WTC11 (cell line): ENCODE data around the gene MACROH2A2. TPM values are rescaled to one million over a fixed set of nuclear protein-coding genes. Genes with fewer than 3 reads are reported as not detected.

ENCODE experiments used
- ATF1 ChIP-seq: sonication (generic); formaldehyde crosslinking; IDR thresholded peaks from 2 replicates; pipeline ENCODE4 v1.8.1; 2023; ENCODE audit warnings: mild to moderate bottlenecking, moderate library complexity, missing genetic modification reagents
- CBFB ChIP-seq: sonication (generic); formaldehyde crosslinking; IDR thresholded peaks from 2 replicates; pipeline ENCODE4 v1.8.1; 2022; ENCODE audit warnings: mild to moderate bottlenecking, low read depth, missing genetic modification reagents
- FOXP1 ChIP-seq: sonication (generic); formaldehyde crosslinking; IDR thresholded peaks from 2 replicates; pipeline ENCODE4 v1.8.0; 2022; ENCODE audit warnings: missing genetic modification reagents, mild to moderate bottlenecking, moderate library complexity, borderline replicate concordance
- GRHL2 ChIP-seq: fragments of 250-450 bp; sonication (Bioruptor Pico); IDR thresholded peaks from 2 replicates; pipeline ENCODE4 v1.8.0; 2022; ENCODE audit warnings: mild to moderate bottlenecking, moderate library complexity; ENCODE audit not compliant: insufficient replicate concordance, severe bottlenecking
- KAT7 ChIP-seq: sonication (generic); formaldehyde crosslinking; IDR thresholded peaks from 2 replicates; pipeline ENCODE4 v1.8.1; 2023; ENCODE audit warnings: missing genetic modification reagents, mild to moderate bottlenecking, borderline replicate concordance
- NFATC4 ChIP-seq: fragments of 250-450 bp; sonication (Bioruptor Pico); IDR thresholded peaks from 2 replicates; pipeline ENCODE4 v1.9.0; 2021; ENCODE audit warnings: mild to moderate bottlenecking
- NFE2L1 ChIP-seq: sonication (generic); formaldehyde crosslinking; IDR thresholded peaks from 2 replicates; pipeline ENCODE4 v1.8.1; 2023; ENCODE audit warnings: missing genetic modification reagents
- NFYB ChIP-seq: sonication (generic); formaldehyde crosslinking; conservative IDR thresholded peaks from 2 replicates; pipeline ENCODE4 v1.8.0; 2022; ENCODE audit warnings: low read depth, missing genetic modification reagents
- NR1H2 ChIP-seq: sonication (generic); formaldehyde crosslinking; IDR thresholded peaks from 2 replicates; pipeline ENCODE4 v1.9.0; 2021; ENCODE audit warnings: mild to moderate bottlenecking, moderate library complexity, missing genetic modification reagents
- RELA ChIP-seq: sonication (generic); formaldehyde crosslinking; IDR thresholded peaks from 2 replicates; pipeline ENCODE4 v1.8.1; 2022; ENCODE audit warnings: missing genetic modification reagents, mild to moderate bottlenecking, borderline replicate concordance
- TEAD4 ChIP-seq: sonication (generic); formaldehyde crosslinking; IDR thresholded peaks from 2 replicates; pipeline ENCODE4 v1.8.0; 2022; ENCODE audit warnings: mild to moderate bottlenecking, missing genetic modification reagents
- ZBTB21 ChIP-seq: sonication (generic); formaldehyde crosslinking; IDR thresholded peaks from 2 replicates; pipeline ENCODE4 v1.8.1; 2023; ENCODE audit warnings: mild to moderate bottlenecking, missing genetic modification reagents, borderline replicate concordance
- ZNF219 ChIP-seq: sonication (generic); formaldehyde crosslinking; IDR thresholded peaks from 2 replicates; pipeline ENCODE4 v1.8.0; 2023; ENCODE audit warnings: missing genetic modification reagents, mild to moderate bottlenecking, borderline replicate concordance
- ZNF263 ChIP-seq: sonication (generic); formaldehyde crosslinking; IDR thresholded peaks from 2 replicates; pipeline ENCODE4 v1.8.1; 2022; ENCODE audit warnings: low read depth, mild to moderate bottlenecking, moderate library complexity, missing genetic modification reagents
- ZNF671 ChIP-seq: fragments of 250-450 bp; sonication (Bioruptor Pico); IDR thresholded peaks from 2 replicates; pipeline ENCODE4 v1.8.0; 2021; ENCODE audit warnings: mild to moderate bottlenecking
- total RNA-seq: library from RNA; stranded (reverse); gene quantifications from 3 replicates; pipeline ENCODE4 v1.2.3, GENCODE V29; 2021
- TF ChIP-seq, protein P1 (sequence below): fragments of 250-450 bp; sonication (Bioruptor Pico); IDR thresholded peaks from 2 replicates; pipeline ENCODE4 v1.9.0; 2021; ENCODE audit warnings: mild to moderate bottlenecking
- TF ChIP-seq, protein P2 (sequence below): fragments of 250-450 bp; sonication (Bioruptor Pico); IDR thresholded peaks from 2 replicates; pipeline ENCODE4 v1.9.0; 2021; ENCODE audit warnings: mild to moderate bottlenecking
- TF ChIP-seq, protein P3 (sequence below): sonication (generic); formaldehyde crosslinking; IDR thresholded peaks from 2 replicates; pipeline ENCODE4 v1.8.1; 2022; ENCODE audit warnings: mild to moderate bottlenecking, missing genetic modification reagents, moderate library complexity, borderline replicate concordance
- TF ChIP-seq, protein P4 (sequence below): sonication (generic); formaldehyde crosslinking; IDR thresholded peaks from 2 replicates; pipeline ENCODE4 v1.8.0; 2023; ENCODE audit warnings: mild to moderate bottlenecking, missing genetic modification reagents
- TF ChIP-seq, protein P5 (sequence below): fragments of 200-600 bp; IDR thresholded peaks from 2 replicates; pipeline ENCODE4 v1.8.0; 2022; ENCODE audit warnings: antibody characterized with exemption

Gene MACROH2A2
- total RNA-seq, 1 experiment from 2014 or later, result 35.4 TPM

DNA sequence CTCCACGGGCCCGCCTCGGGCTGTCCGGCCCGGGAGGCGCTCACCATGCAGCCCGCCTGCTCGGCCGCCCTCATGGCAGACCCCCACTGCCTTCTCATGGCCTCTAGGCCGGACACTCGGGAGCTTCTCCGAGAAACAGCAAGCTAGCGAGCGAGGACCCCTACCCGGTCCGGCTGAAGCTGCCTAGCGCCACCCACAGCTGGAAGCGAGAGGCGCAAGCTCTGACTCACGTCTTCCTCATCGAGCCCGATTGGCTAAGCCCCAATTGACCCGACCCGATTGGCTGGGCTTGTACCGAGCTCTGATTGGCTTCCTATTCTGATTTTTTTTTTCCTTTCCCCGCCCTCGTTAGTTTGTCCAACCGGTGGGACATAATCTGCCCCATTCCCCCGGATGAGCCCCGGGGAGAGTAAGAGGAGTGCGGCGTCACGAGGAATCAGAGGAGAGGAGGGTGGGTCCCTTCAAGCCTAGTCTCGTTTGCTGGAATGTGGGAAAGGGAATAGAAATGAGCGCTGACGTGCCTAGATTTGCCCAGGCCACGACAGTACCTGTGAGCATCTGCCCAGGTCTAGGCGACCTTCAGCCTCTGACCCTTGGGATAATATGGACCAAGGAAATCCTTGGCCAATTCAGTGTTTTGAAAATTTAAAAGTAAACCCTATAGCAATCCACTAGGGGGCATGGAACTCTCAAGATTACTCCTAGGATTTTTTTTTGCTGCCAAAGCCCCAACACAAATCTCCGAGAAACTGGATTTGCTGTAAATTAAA lies 94.0 kb downstream of the MACROH2A2 start, which contains the start of gene TYSND1 (continued):
- TF ChIP-seq, protein P1, sequence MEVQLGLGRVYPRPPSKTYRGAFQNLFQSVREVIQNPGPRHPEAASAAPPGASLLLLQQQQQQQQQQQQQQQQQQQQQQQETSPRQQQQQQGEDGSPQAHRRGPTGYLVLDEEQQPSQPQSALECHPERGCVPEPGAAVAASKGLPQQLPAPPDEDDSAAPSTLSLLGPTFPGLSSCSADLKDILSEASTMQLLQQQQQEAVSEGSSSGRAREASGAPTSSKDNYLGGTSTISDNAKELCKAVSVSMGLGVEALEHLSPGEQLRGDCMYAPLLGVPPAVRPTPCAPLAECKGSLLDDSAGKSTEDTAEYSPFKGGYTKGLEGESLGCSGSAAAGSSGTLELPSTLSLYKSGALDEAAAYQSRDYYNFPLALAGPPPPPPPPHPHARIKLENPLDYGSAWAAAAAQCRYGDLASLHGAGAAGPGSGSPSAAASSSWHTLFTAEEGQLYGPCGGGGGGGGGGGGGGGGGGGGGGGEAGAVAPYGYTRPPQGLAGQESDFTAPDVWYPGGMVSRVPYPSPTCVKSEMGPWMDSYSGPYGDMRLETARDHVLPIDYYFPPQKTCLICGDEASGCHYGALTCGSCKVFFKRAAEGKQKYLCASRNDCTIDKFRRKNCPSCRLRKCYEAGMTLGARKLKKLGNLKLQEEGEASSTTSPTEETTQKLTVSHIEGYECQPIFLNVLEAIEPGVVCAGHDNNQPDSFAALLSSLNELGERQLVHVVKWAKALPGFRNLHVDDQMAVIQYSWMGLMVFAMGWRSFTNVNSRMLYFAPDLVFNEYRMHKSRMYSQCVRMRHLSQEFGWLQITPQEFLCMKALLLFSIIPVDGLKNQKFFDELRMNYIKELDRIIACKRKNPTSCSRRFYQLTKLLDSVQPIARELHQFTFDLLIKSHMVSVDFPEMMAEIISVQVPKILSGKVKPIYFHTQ (CRISPR knock-in tag), result no peak; the same call in 1 of the 2 replicates
- TF ChIP-seq, protein P2, sequence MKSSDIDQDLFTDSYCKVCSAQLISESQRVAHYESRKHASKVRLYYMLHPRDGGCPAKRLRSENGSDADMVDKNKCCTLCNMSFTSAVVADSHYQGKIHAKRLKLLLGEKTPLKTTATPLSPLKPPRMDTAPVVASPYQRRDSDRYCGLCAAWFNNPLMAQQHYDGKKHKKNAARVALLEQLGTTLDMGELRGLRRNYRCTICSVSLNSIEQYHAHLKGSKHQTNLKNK, result peak; percentile 74; the same call in 1 of the 2 replicates
- TF ChIP-seq, protein P3, sequence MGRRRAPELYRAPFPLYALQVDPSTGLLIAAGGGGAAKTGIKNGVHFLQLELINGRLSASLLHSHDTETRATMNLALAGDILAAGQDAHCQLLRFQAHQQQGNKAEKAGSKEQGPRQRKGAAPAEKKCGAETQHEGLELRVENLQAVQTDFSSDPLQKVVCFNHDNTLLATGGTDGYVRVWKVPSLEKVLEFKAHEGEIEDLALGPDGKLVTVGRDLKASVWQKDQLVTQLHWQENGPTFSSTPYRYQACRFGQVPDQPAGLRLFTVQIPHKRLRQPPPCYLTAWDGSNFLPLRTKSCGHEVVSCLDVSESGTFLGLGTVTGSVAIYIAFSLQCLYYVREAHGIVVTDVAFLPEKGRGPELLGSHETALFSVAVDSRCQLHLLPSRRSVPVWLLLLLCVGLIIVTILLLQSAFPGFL (CRISPR knock-in tag), result no peak
- TF ChIP-seq NFATC4 (0 out of 2 replicates have a peak, but pooled peaks have one; percentile 47), FOXP1 (CRISPR knock-in tag) (0 out of 2 replicates have a peak, but pooled peaks have one; percentile 9), ZNF219 (CRISPR knock-in tag) (peak; percentile 74; the same call in 1 of the 2 replicates), NFYB (CRISPR knock-in tag) (peak; percentile 31; the same call in 1 of the 2 replicates), ZNF671 (no peak), ZBTB21 (CRISPR knock-in tag) (peak; percentile 59), CBFB (no peak; the same call in 1 of the 2 replicates), TEAD4 (CRISPR knock-in tag) (no peak), NFE2L1 (CRISPR knock-in tag) (no peak), ZNF263 (CRISPR knock-in tag) (no peak), GRHL2 (CRISPR knock-in tag) (no peak), ATF1 (CRISPR knock-in tag) (0 out of 2 replicates have a peak, but pooled peaks have one; percentile 46), RELA (CRISPR knock-in tag) (no peak), NR1H2 (CRISPR knock-in tag) (no peak), KAT7 (CRISPR knock-in tag) (no peak)
- TF ChIP-seq, protein P4, sequence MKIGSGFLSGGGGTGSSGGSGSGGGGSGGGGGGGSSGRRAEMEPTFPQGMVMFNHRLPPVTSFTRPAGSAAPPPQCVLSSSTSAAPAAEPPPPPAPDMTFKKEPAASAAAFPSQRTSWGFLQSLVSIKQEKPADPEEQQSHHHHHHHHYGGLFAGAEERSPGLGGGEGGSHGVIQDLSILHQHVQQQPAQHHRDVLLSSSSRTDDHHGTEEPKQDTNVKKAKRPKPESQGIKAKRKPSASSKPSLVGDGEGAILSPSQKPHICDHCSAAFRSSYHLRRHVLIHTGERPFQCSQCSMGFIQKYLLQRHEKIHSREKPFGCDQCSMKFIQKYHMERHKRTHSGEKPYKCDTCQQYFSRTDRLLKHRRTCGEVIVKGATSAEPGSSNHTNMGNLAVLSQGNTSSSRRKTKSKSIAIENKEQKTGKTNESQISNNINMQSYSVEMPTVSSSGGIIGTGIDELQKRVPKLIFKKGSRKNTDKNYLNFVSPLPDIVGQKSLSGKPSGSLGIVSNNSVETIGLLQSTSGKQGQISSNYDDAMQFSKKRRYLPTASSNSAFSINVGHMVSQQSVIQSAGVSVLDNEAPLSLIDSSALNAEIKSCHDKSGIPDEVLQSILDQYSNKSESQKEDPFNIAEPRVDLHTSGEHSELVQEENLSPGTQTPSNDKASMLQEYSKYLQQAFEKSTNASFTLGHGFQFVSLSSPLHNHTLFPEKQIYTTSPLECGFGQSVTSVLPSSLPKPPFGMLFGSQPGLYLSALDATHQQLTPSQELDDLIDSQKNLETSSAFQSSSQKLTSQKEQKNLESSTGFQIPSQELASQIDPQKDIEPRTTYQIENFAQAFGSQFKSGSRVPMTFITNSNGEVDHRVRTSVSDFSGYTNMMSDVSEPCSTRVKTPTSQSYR, result no peak; the same call in 1 of the 2 replicates
- TF ChIP-seq, protein P5, sequence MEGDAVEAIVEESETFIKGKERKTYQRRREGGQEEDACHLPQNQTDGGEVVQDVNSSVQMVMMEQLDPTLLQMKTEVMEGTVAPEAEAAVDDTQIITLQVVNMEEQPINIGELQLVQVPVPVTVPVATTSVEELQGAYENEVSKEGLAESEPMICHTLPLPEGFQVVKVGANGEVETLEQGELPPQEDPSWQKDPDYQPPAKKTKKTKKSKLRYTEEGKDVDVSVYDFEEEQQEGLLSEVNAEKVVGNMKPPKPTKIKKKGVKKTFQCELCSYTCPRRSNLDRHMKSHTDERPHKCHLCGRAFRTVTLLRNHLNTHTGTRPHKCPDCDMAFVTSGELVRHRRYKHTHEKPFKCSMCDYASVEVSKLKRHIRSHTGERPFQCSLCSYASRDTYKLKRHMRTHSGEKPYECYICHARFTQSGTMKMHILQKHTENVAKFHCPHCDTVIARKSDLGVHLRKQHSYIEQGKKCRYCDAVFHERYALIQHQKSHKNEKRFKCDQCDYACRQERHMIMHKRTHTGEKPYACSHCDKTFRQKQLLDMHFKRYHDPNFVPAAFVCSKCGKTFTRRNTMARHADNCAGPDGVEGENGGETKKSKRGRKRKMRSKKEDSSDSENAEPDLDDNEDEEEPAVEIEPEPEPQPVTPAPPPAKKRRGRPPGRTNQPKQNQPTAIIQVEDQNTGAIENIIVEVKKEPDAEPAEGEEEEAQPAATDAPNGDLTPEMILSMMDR, result peak; percentile 17; the same call in 1 of the 2 replicates
